ENCODE results near the gene RNF130.

Gene RNF130

GRCh38 chr5:180098991-180099732 lies 27.6 kb upstream of the RNF130 start:
- TF ChIP-seq EP300 (IDR thresholded peaks at IDR 0.05; ENCODE audit: borderline replicate concordance) = no peak
- no peak for TF ChIP-seq REST (IDR thresholded peaks at IDR 0.05; ENCODE audit: low read depth)
- no peak for TF ChIP-seq CEBPB (IDR thresholded peaks at IDR 0.05)
- TF ChIP-seq ZBTB7A (IDR thresholded peaks at IDR 0.05; ENCODE audit: low read depth) = no peak
- TF ChIP-seq TEAD4 (IDR thresholded peaks at IDR 0.05) = no peak
- no peak for TF ChIP-seq CREB1 (IDR thresholded peaks at IDR 0.05; ENCODE audit: low read depth)

DNA sequence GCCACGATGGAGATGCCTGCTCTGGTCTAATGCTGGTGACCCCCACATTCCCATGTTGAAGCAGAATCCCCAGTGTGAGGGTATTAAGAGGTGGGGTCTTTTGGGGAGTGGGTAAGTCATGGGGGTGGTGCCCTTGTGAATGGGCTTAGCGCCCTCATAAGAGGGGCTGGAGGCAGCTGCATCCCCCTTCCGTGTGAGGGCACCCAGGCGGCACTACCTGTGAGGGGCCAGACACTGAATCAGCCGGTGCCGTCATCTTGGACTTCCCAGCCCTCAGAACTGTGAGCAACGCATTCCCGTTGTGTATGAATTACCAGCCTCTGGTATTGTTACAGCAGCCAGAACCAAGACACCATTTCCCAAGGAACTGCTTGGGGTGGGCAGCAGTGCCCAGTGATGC lies 27.0 kb upstream of the RNF130 start:
- no peak for TF ChIP-seq TEAD4 (IDR thresholded peaks at IDR 0.05)
- no peak for TF ChIP-seq RAD21 (IDR thresholded peaks at IDR 0.05; ENCODE audit: low read depth)
- no peak for TF ChIP-seq USF1 (IDR thresholded peaks at IDR 0.05)
- no peak for TF ChIP-seq CREB1 (IDR thresholded peaks at IDR 0.05; ENCODE audit: low read depth)
- no peak for TF ChIP-seq TCF12 (IDR thresholded peaks at IDR 0.05; ENCODE audit: low read depth)
- TF ChIP-seq TAF1 (IDR thresholded peaks at IDR 0.05; ENCODE audit: low read depth) = no peak
- TF ChIP-seq REST (IDR thresholded peaks at IDR 0.05; ENCODE audit: low read depth) = no peak
- no peak for TF ChIP-seq EGR1 (IDR thresholded peaks at IDR 0.05)
- no peak for TF ChIP-seq EP300 (IDR thresholded peaks at IDR 0.05; ENCODE audit: borderline replicate concordance)
- TF ChIP-seq, protein P1, sequence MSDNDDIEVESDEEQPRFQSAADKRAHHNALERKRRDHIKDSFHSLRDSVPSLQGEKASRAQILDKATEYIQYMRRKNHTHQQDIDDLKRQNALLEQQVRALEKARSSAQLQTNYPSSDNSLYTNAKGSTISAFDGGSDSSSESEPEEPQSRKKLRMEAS (IDR thresholded peaks at IDR 0.05) = no peak
- no peak for TF ChIP-seq CEBPB (IDR thresholded peaks at IDR 0.05)
- no peak for TF ChIP-seq NFIC (IDR thresholded peaks at IDR 0.05)
- TF ChIP-seq YY1 (IDR thresholded peaks at IDR 0.05; ENCODE audit: low read depth) = no peak
- TF ChIP-seq FOXM1 (IDR thresholded peaks at IDR 0.05; ENCODE audit: borderline replicate concordance, low read depth) = no peak
- TF ChIP-seq ZBTB7A (IDR thresholded peaks at IDR 0.05; ENCODE audit: low read depth) = no peak

DNA sequence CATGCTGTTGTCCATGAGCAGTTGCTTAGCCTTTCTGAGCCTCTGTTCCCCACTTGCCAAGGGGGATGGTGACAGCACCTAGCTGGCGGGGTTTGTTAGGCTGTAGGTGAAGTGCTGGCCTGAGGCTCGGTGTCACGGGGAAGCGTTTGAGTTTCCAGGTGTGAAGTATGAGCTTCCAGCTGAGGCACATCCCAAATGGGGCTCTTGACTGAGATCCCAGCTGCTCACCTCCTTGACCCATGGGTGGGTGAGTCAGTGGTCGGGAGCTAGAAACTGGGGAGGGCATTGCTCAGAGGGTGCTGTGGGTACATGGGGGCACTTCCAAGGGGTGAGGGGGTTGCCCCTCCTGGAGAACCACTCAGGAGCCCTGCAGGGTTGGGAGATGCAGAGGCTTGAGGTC lies 26.4 kb upstream of the RNF130 start:
- TF ChIP-seq CREB1 (IDR thresholded peaks at IDR 0.05; ENCODE audit: low read depth) (no peak), RAD21 (IDR thresholded peaks at IDR 0.05; ENCODE audit: low read depth) (no peak), ZBTB7A (IDR thresholded peaks at IDR 0.05; ENCODE audit: low read depth) (no peak), CEBPB (IDR thresholded peaks at IDR 0.05) (no peak), EGR1 (IDR thresholded peaks at IDR 0.05) (no peak), REST (IDR thresholded peaks at IDR 0.05; ENCODE audit: low read depth) (no peak), YY1 (IDR thresholded peaks at IDR 0.05; ENCODE audit: low read depth) (no peak), EP300 (IDR thresholded peaks at IDR 0.05; ENCODE audit: borderline replicate concordance) (no peak), TAF1 (IDR thresholded peaks at IDR 0.05; ENCODE audit: low read depth) (no peak), USF1 (IDR thresholded peaks at IDR 0.05) (no peak), NFIC (IDR thresholded peaks at IDR 0.05) (no peak), TCF12 (IDR thresholded peaks at IDR 0.05; ENCODE audit: low read depth) (no peak), TEAD4 (IDR thresholded peaks at IDR 0.05) (no peak)
- TF ChIP-seq, protein P1 (IDR thresholded peaks at IDR 0.05) = no peak

GRCh38 chr5:180097163-180097894 lies 25.8 kb upstream of the RNF130 start:
- TF ChIP-seq FOXM1 (IDR thresholded peaks at IDR 0.05; ENCODE audit: borderline replicate concordance, low read depth) = no peak
- TF ChIP-seq TCF12 (IDR thresholded peaks at IDR 0.05; ENCODE audit: low read depth) = no peak
- no peak for TF ChIP-seq ZBTB7A (IDR thresholded peaks at IDR 0.05; ENCODE audit: low read depth)
- TF ChIP-seq CREB1 (IDR thresholded peaks at IDR 0.05; ENCODE audit: low read depth) = no peak
- TF ChIP-seq YY1 (IDR thresholded peaks at IDR 0.05; ENCODE audit: low read depth) = no peak
- TF ChIP-seq NFIC (IDR thresholded peaks at IDR 0.05) = no peak
- TF ChIP-seq RAD21 (IDR thresholded peaks at IDR 0.05; ENCODE audit: low read depth) = no peak
- no peak for TF ChIP-seq CEBPB (IDR thresholded peaks at IDR 0.05)
- TF ChIP-seq REST (IDR thresholded peaks at IDR 0.05; ENCODE audit: low read depth) = no peak
- TF ChIP-seq EGR1 (IDR thresholded peaks at IDR 0.05) = no peak
- TF ChIP-seq, protein P1 (IDR thresholded peaks at IDR 0.05) = no peak
- TF ChIP-seq EP300 (IDR thresholded peaks at IDR 0.05; ENCODE audit: borderline replicate concordance) = no peak
